ENCODE data around the gene NR6A1.

Gene NR6A1

DNA sequence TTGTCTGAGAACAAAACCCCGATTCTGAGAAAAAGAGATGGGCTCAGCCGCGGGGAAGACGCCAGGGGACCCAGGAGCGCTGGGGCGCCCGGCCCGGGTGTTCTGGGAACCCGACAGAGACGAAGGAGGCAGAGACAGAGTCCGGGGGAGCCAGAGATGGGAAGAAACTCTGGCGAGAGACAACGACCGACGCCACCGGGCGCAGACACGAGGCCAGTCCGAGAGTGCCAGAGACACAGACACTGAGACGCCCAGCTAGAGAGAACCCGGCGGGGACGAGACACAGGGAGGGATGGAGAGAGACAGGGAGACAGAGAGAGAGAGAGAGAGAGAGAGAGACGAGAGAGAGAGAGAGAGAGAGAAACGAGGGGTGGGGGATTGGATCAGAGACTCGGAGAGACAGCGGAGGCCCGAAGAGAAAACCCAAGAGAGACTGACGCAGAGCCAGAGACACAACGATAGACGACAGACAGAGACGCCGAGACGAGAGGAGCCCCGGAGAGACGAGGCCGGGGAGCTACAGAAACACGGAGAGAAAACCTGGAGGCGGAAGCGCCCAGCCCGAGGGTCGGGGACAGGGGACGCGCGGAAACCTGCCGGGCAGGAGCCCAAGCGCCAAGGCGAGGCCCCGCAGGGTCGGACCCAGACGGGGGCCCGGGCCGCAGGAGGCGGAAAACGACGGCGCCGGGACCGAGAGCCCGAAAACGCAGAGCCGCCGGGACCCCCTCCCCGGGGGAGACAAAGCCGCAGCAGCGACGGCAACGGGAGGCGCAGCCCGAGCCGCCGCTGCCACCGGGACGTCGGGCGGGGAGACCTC is 267.2 kb downstream of the NR6A1 start:
- Histone ChIP-seq H3K27me3 (ENCODE audit: insufficient read depth, low read depth) (peaks cover 9% of the 10 kb centered on the region; the same call in 1 of the 2 replicates), H3K79me2 (ENCODE audit: insufficient read depth, low read depth) (no peaks in the 10 kb centered on the region), H3K36me3 (ENCODE audit: insufficient read depth) (no peaks in the 10 kb centered on the region), H3K4me1 (ENCODE audit: low read depth, poor library complexity, severe bottlenecking) (no peaks in the 10 kb centered on the region), H3K4me2 (no peak overlapping the region), H2AFZ (ENCODE audit: low read depth) (no peak overlapping the region), H3K4me3 (IDR thresholded peaks at IDR 0.05; ENCODE audit: insufficient read depth, low read depth, low read length) (no peak overlapping the region), H3K9ac (no peak overlapping the region), H3K27ac (no peak overlapping the region), H4K20me1 (ENCODE audit: insufficient read depth) (no peaks in the 10 kb centered on the region)
- TF ChIP-seq, protein P1, sequence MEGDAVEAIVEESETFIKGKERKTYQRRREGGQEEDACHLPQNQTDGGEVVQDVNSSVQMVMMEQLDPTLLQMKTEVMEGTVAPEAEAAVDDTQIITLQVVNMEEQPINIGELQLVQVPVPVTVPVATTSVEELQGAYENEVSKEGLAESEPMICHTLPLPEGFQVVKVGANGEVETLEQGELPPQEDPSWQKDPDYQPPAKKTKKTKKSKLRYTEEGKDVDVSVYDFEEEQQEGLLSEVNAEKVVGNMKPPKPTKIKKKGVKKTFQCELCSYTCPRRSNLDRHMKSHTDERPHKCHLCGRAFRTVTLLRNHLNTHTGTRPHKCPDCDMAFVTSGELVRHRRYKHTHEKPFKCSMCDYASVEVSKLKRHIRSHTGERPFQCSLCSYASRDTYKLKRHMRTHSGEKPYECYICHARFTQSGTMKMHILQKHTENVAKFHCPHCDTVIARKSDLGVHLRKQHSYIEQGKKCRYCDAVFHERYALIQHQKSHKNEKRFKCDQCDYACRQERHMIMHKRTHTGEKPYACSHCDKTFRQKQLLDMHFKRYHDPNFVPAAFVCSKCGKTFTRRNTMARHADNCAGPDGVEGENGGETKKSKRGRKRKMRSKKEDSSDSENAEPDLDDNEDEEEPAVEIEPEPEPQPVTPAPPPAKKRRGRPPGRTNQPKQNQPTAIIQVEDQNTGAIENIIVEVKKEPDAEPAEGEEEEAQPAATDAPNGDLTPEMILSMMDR (conservative IDR thresholded peaks at IDR 0.05; ENCODE audit: low read depth, low read length): no peak

DNA sequence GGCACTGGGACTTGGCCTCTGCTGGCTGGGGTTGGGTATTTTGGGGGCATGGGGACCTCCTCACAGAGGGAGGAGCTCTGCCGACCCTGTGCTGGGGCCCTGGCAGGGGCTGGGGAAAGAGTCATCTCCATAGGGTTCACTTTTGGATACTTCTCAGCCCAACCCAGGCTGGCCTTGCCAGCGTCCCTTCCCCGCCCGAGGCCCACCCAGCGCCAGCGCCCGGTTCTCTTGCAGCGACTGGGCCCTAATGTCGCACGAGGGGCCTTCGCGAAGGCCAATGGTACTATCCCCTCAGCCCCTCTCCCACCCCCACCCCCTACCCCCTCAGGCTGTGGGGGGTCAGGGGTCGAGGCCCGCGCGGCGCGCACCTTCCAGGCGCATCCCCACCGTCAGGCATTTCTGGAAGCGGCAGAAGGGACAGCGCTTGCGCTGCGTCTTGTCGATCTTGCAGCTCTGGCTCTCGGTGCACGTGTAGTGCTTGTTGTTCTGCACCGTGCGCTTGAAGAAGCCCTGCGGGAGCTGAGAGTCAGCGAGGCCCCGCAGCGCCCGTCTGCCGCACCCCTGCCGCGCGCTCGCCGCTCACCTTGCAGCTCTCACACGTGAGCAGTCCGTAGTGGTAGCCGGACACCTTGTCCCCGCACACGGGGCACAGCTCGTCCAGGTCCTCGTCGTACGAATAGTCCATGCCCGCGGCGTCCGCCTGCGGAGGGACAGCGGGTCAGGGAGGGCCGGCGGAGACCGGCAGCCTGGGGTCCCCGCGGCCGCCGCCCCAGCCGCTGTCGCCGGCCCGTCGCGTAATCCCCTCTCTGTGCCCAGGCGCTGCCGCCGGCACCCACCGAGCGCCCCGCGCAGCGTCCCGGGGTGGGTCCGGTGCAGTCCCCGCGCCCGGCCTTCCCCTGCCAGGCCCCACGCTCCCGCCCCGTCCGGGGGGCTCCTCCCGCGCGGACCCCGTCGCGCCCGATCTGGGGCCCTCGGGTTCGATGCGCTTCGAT is 268.1 kb downstream of the NR6A1 start:
- no peak overlapping the region for H3K9ac ChIP-seq
- no peak overlapping the region for H3K4me3 ChIP-seq (IDR thresholded peaks at IDR 0.05; ENCODE audit: insufficient read depth, low read depth, low read length)
- no peak overlapping the region for H3K4me2 ChIP-seq
- H2AFZ ChIP-seq (ENCODE audit: low read depth): no peak overlapping the region
- no peaks in the 10 kb centered on the region for H3K36me3 ChIP-seq (ENCODE audit: insufficient read depth)
- H3K79me2 ChIP-seq (ENCODE audit: insufficient read depth, low read depth): no peaks in the 10 kb centered on the region
- no peaks in the 10 kb centered on the region for H3K4me1 ChIP-seq (ENCODE audit: low read depth, poor library complexity, severe bottlenecking)
- H3K27ac ChIP-seq: no peak overlapping the region
- TF ChIP-seq, protein P1 (conservative IDR thresholded peaks at IDR 0.05; ENCODE audit: low read depth, low read length): no peak
- H3K27me3 ChIP-seq (ENCODE audit: insufficient read depth, low read depth): peaks cover 9% of the 10 kb centered on the region; the same call in 1 of the 2 replicates
- H4K20me1 ChIP-seq (ENCODE audit: insufficient read depth): no peaks in the 10 kb centered on the region

- H3K4me2 ChIP-seq: no peak overlapping the region
- no peak overlapping the region for H3K4me3 ChIP-seq (IDR thresholded peaks at IDR 0.05; ENCODE audit: insufficient read depth, low read depth, low read length)
- peaks cover 12% of the 10 kb centered on the region; the same call in 1 of the 2 replicates for H3K27me3 ChIP-seq (ENCODE audit: insufficient read depth, low read depth)
- no peak overlapping the region for H2AFZ ChIP-seq (ENCODE audit: low read depth)
- no peaks in the 10 kb centered on the region for H3K4me1 ChIP-seq (ENCODE audit: low read depth, poor library complexity, severe bottlenecking)
- H3K36me3 ChIP-seq (ENCODE audit: insufficient read depth): no peaks in the 10 kb centered on the region
- no peaks in the 10 kb centered on the region for H4K20me1 ChIP-seq (ENCODE audit: insufficient read depth)
- TF ChIP-seq, protein P1 (conservative IDR thresholded peaks at IDR 0.05; ENCODE audit: low read depth, low read length): no peak
- no peak overlapping the region for H3K27ac ChIP-seq
- no peak overlapping the region for H3K9ac ChIP-seq
- H3K79me2 ChIP-seq (ENCODE audit: insufficient read depth, low read depth): no peaks in the 10 kb centered on the region
These were observed 269.3 kb downstream of the NR6A1 start for GRCh38 chr9:124501771-124502320.

GRCh38 chr9:124500796-124501611 is 270.1 kb downstream of the NR6A1 start:
- Histone ChIP-seq H3K36me3 (ENCODE audit: insufficient read depth) (no peaks in the 10 kb centered on the region), H3K27ac (no peak overlapping the region), H2AFZ (ENCODE audit: low read depth) (no peak overlapping the region), H3K4me1 (ENCODE audit: low read depth, poor library complexity, severe bottlenecking) (no peaks in the 10 kb centered on the region), H3K4me2 (no peak overlapping the region), H3K27me3 (ENCODE audit: insufficient read depth, low read depth) (peaks cover 12% of the 10 kb centered on the region; the same call in 1 of the 2 replicates), H3K79me2 (ENCODE audit: insufficient read depth, low read depth) (no peaks in the 10 kb centered on the region), H3K9ac (no peak overlapping the region), H3K4me3 (IDR thresholded peaks at IDR 0.05; ENCODE audit: insufficient read depth, low read depth, low read length) (no peak overlapping the region), H4K20me1 (ENCODE audit: insufficient read depth) (no peaks in the 10 kb centered on the region)
- TF ChIP-seq, protein P1 (conservative IDR thresholded peaks at IDR 0.05; ENCODE audit: low read depth, low read length): no peak

Data from KMS-11 (cell line).